Measurements from ENCODE around the gene VPS9D1.

Gene VPS9D1

DNA sequence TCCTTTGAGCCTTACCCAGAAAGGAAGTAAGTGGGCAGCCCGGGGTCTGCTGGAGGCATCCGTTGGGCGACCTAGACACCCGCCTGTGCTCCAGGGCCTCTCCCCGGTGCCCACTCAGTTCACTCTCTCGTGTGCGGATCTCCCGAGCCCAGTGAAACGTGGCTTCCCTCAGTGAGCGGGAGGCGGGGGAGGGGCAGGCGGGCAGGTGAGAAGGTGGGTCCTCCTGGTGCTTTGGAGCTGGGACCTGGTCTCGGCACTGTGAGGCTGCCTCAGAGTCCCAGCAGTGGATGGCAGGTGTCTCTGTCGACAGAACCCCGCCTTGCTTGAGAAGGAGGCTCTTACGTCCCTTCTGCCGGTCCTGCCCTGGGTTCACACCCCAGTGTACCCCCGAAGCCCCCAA is 8.6 kb upstream of the VPS9D1 start:
- Histone ChIP-seq H3K4me3 (ENCODE audit: low read length) (no peak overlapping the region), H3K36me3 (ENCODE audit: insufficient read depth, low read length) (peaks cover 59% of the 10 kb centered on the region), H3K9me3 (ENCODE audit: low read length) (no peaks in the 10 kb centered on the region), H3K27me3 (ENCODE audit: insufficient read depth, low read length) (no peaks in the 10 kb centered on the region), H2AFZ (ENCODE audit: low read depth, low read length) (no peak overlapping the region), H3K4me1 (ENCODE audit: insufficient read depth, low read length) (peaks cover 28% of the 10 kb centered on the region)

DNA sequence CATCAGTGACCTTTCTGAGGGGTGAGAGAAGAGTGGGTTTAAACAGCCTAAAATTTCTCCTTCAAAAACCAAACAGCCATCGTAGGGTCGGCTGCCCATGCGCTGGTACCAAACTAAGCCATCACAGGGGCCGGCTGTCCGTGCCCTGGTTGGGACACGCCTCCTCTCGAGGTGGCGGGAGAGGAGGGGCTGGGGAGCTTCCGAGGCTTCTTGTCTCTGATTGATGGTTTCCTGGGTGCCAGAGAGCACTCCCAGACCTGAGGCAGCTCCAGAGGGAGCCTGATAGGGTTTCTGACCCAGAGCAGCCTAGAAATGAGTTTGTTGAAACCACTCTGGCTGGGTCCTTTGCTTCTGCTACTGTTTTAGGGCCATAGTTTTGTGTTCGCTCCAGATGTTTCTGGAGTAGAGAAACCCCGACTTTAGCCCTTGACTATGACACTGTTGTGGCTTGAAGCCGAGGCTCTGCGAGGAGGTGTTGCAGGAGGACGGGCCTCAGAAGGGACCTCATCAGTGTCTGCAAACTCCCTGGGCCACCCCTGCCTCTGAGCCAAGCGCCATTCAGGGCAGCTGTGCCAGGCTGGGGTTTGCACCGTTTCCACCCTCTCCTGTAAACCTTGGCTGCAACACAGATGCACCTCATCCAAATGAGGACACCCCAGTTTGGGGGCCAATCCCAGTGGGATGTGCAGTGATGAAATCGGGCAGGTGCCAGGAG is 6.9 kb upstream of the VPS9D1 start:
- Histone ChIP-seq H2AFZ (ENCODE audit: low read depth, low read length) (no peak overlapping the region), H3K4me1 (ENCODE audit: insufficient read depth, low read length) (peaks cover 34% of the 10 kb centered on the region), H3K4me3 (ENCODE audit: low read length) (no peak overlapping the region), H3K9me3 (ENCODE audit: low read length) (no peaks in the 10 kb centered on the region), H3K27me3 (ENCODE audit: insufficient read depth, low read length) (no peaks in the 10 kb centered on the region), H3K36me3 (ENCODE audit: insufficient read depth, low read length) (peaks cover 53% of the 10 kb centered on the region)

DNA sequence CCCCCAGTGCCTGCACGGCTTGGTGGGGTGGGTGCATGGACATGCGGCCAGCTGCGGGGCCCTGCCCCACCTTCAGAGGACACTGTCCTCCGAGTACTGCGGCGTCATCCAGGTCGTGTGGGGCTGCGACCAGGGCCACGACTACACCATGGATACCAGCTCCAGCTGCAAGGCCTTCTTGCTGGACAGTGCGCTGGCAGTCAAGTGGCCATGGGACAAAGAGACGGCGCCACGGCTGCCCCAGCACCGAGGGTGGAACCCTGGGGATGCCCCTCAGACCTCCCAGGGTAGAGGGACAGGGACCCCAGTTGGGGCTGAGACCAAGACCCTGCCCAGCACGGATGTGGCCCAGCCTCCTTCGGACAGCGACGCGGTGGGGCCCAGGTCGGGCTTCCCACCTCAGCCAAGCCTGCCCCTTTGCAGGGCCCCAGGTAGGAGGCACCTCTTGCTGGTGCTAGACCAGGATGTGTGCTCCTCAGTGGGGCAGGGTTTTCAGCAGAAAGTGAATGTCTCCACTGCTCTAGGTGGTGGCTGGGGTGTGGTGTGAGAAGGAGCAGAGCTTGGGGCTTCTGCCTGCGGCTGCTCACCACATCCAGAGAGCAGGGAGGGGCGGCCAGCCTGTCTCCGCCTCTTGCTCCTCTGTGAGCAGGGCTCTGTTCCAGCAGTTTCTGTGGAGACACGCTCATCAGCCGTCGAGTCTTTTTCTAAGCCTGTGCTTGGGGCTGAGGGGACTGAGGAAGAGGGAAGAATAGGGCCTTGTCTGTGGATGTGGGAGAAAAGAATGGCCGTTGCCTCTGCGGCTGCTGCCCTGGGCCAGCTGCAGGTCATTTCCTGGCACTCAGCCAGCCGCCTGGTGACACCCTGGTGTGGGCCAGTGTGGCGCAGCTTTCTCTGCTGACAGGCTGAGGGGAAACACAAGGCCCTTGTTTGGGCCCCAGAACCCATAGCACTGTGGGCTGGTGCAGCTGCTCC is 2.9 kb upstream of the VPS9D1 start:
- H3K4me3 ChIP-seq (ENCODE audit: low read length), result no peak overlapping the region
- peaks cover 26% of the 10 kb centered on the region for H3K36me3 ChIP-seq (ENCODE audit: insufficient read depth, low read length)

DNA sequence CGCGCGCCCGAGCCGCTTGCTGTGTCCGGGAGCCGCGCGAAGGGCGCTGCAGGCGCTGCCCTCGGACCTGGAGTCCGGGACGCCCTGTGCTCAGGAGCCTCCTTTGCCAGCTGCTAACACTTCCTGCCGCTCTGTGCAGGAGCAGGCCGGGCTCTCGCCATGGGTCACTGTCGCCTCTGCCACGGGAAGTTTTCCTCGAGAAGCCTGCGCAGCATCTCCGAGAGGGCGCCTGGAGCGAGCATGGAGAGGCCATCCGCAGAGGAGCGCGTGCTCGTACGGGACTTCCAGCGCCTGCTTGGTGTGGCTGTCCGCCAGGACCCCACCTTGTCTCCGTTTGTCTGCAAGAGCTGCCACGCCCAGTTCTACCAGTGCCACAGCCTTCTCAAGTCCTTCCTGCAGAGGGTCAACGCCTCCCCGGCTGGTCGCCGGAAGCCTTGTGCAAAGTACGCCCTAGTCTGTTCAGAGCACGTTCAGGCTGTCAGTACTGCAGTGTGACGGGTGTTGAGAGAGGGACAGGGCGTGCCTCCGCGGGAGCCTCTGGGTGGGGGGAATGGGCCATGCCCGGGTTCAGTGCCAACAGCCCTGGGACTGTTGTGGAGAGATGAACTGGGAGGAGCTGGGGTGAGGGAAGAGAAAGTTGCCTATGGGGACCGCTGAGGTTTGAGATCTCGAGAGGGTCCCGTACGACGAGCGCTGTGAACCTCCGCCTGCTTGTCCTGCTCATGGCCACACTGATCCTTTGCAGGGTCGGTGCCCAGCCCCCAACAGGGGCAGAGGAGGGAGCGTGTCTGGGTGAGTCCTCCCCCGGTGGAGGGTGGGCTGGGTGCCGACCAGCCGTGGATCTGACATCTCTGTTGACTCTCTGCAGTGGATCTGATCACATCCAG is 1.9 kb upstream of the VPS9D1 start:
- H3K4me3 ChIP-seq (ENCODE audit: low read length), result peak overlapping the region; percentile 75
- H3K4me1 ChIP-seq (ENCODE audit: insufficient read depth, low read length), result peaks cover 27% of the 10 kb centered on the region

More for the DNA sequence above, 2.9 kb upstream of the VPS9D1 start:
- H3K4me1 ChIP-seq (ENCODE audit: insufficient read depth, low read length), result peaks cover 30% of the 10 kb centered on the region
- no peak overlapping the region for H2AFZ ChIP-seq (ENCODE audit: low read depth, low read length)
- no peaks in the 10 kb centered on the region for H3K9me3 ChIP-seq (ENCODE audit: low read length)
- H3K27me3 ChIP-seq (ENCODE audit: insufficient read depth, low read length), result no peaks in the 10 kb centered on the region

DNA sequence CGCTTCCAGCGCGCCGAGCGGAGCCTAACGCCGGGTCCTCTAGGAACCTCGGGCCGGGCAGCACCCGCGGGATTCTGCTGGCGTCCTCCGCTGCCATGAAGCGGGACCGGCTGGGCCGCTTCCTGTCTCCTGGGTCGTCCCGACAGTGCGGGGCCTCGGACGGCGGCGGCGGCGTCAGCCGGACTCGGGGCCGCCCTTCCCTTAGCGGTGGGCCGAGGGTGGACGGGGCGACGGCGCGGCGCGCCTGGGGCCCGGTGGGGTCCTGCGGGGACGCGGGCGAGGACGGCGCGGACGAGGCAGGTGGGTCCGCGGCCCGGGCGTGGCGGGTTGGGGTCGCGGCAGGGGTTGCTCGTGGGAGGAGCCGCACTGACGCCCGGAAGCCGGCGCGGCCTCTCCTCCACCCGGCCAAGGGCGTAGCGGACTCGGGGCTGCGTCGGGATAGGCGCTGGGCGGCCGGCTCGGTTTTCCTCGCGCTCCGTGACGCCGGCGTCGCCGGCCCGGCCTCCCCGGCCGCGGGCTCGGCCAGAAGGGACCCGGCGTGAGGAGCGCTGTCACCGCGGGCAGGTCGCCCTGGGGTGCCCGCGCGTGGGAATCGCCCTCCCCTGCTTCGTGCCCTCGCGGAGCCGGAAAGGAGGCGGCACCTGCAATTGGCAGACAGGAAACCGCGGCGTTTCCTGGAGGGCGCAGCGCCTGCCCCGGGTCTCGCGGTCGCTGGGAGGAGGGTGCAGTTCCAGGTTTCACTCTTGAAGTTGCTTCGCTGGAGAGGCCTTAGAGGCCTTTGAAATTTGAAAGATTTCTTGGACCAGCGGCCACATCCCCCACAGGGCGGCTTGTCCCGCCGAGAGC is 1.1 kb upstream of the VPS9D1 start:
- H3K9me3 ChIP-seq (ENCODE audit: low read length), result no peaks in the 10 kb centered on the region
- H2AFZ ChIP-seq (ENCODE audit: low read depth, low read length), result peak overlapping the region; percentile 73
- peaks cover 19% of the 10 kb centered on the region for H3K4me1 ChIP-seq (ENCODE audit: insufficient read depth, low read length)
- H3K4me3 ChIP-seq (ENCODE audit: low read length), result peak overlapping the region; percentile 75
- H3K27me3 ChIP-seq (ENCODE audit: insufficient read depth, low read length), result no peaks in the 10 kb centered on the region
- peaks cover 19% of the 10 kb centered on the region for H3K36me3 ChIP-seq (ENCODE audit: insufficient read depth, low read length)

More for the DNA sequence above, 1.9 kb upstream of the VPS9D1 start:
- no peak overlapping the region for H2AFZ ChIP-seq (ENCODE audit: low read depth, low read length)
- no peaks in the 10 kb centered on the region for H3K27me3 ChIP-seq (ENCODE audit: insufficient read depth, low read length)
- H3K36me3 ChIP-seq (ENCODE audit: insufficient read depth, low read length), result peaks cover 22% of the 10 kb centered on the region
- H3K9me3 ChIP-seq (ENCODE audit: low read length), result no peaks in the 10 kb centered on the region

DNA sequence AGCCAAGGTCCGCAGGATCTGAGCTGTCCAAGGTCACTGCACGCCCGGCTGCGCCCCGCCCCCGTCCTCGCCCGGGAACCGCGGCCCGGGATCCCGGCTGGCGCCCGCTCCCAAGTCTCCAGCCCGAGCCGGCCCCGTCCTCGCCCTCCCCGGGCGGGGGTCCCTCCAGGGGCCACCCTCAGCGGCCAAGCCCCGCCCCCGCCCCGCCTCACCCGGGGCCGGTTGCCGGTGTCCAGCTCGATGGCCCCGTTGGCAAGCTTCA is 216 bp downstream of the VPS9D1 start:
- Histone ChIP-seq H3K4me1 (ENCODE audit: insufficient read depth, low read length) (peaks cover 19% of the 10 kb centered on the region), H3K4me3 (ENCODE audit: low read length) (peak overlapping the region; percentile 75), H3K9me3 (ENCODE audit: low read length) (no peaks in the 10 kb centered on the region), H3K36me3 (ENCODE audit: insufficient read depth, low read length) (peaks cover 22% of the 10 kb centered on the region), H2AFZ (ENCODE audit: low read depth, low read length) (peak overlapping the region; percentile 75), H3K27me3 (ENCODE audit: insufficient read depth, low read length) (no peaks in the 10 kb centered on the region)

DNA sequence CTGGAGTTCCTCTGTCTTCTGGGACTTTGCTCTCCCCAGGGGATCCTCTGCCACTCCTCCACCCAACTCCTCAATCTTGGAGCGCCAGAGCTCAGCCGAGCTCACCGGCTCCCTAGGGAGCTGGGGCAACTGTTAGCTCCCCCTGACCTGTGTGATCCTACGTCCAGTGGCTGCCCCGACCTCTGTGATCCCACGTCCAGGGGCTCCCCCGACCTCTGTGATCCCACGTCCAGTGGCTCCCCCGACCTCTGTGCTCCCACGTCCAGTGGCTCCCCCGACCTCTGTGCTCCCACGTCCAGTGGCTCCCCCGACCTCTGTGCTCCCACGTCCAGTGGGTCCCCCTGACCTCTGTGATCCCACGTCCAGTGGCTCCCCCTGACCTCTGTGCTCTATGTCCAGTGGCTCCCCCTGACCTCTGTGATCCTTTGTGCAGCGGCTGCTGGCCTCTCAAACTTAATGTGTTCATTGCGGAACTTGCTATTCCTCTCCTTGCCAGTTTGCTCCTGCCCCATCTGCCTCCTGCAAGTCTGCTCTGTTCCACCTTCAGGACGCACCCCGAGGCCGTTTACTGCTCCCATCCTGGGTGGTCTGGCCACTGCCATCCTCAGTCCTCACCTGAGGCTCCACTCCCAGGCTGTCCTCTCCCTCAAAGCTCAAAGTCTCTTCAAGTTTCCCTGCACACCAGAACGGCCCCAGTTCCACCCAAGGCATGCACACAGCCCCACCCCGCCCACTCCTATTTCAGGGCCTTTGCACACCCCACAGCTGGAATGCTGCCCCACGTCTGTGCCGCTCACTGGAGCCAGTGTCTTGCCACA is 2.8 kb downstream of the VPS9D1 start:
- no peaks in the 10 kb centered on the region for H3K27me3 ChIP-seq (ENCODE audit: insufficient read depth, low read length)
- H2AFZ ChIP-seq (ENCODE audit: low read depth, low read length), result no peak overlapping the region
- H3K36me3 ChIP-seq (ENCODE audit: insufficient read depth, low read length), result peaks cover 9% of the 10 kb centered on the region
- H3K9me3 ChIP-seq (ENCODE audit: low read length), result no peaks in the 10 kb centered on the region
- peaks cover 16% of the 10 kb centered on the region for H3K4me1 ChIP-seq (ENCODE audit: insufficient read depth, low read length)
- H3K4me3 ChIP-seq (ENCODE audit: low read length), result no peak overlapping the region

DNA sequence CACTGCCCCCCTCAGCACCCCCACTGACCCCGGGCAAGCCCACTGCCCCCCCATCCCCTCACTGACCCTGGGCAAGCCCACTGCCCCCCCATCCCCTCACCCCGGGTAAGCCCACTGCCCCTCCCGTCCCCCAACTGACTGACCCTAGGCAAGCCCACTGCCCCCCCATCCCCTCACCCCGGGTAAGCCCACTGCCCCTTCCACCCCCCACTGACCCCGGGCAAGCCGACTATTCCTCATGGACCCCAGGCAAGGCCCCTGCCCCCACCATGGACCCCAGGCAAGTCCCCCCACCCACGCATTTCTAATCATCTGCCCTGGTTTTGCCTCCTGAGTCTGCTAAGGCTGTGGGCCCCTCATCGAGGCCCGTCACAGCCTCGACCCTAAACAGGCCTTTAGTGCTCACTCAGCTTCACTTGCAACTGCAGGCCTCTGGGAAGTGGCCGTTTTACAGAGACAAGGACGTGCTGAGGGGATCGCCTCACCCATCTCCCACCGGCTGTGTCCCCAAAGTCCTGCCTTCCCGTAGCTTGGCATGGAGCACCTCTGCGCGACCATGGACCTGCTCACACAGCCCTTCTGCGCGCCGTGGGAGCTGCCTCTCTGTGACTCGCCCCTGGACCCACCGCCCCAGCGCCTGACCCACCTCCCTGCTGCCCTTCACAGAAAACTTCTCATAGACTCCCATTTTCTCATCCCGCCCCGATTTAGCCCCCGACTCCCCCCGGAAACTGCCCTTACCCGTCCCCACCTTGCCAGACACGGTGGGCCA is 3.6 kb downstream of the VPS9D1 start:
- Histone ChIP-seq H3K9me3 (ENCODE audit: low read length) (no peaks in the 10 kb centered on the region), H3K36me3 (ENCODE audit: insufficient read depth, low read length) (peaks cover 4% of the 10 kb centered on the region), H2AFZ (ENCODE audit: low read depth, low read length) (no peak overlapping the region), H3K27me3 (ENCODE audit: insufficient read depth, low read length) (no peaks in the 10 kb centered on the region), H3K4me1 (ENCODE audit: insufficient read depth, low read length) (peaks cover 9% of the 10 kb centered on the region), H3K4me3 (ENCODE audit: low read length) (no peak overlapping the region)

DNA sequence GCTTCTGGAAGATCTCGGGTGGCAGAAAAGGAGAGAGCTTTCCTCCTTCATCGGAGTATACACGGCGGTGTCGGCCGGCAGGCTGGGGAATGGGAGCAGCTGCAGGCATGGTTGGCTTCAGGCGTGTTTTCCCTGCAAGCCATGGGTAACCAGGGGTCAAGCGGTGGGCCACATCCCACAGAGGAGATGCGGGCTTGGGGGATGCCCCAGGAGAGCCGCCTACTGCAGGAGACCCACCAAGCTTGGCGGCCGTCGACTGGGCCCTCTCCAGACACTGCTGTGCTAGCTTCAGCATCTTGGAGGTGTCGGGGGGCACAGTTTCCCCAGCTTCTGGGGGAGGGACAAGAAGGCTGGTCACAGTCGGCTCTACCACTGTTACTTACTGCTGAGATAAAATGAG is 4.2 kb downstream of the VPS9D1 start:
- Histone ChIP-seq H2AFZ (ENCODE audit: low read depth, low read length) (no peak overlapping the region), H3K4me3 (ENCODE audit: low read length) (no peak overlapping the region), H3K36me3 (ENCODE audit: insufficient read depth, low read length) (peaks cover 4% of the 10 kb centered on the region), H3K4me1 (ENCODE audit: insufficient read depth, low read length) (peaks cover 9% of the 10 kb centered on the region), H3K27me3 (ENCODE audit: insufficient read depth, low read length) (no peaks in the 10 kb centered on the region), H3K9me3 (ENCODE audit: low read length) (no peaks in the 10 kb centered on the region)

DNA sequence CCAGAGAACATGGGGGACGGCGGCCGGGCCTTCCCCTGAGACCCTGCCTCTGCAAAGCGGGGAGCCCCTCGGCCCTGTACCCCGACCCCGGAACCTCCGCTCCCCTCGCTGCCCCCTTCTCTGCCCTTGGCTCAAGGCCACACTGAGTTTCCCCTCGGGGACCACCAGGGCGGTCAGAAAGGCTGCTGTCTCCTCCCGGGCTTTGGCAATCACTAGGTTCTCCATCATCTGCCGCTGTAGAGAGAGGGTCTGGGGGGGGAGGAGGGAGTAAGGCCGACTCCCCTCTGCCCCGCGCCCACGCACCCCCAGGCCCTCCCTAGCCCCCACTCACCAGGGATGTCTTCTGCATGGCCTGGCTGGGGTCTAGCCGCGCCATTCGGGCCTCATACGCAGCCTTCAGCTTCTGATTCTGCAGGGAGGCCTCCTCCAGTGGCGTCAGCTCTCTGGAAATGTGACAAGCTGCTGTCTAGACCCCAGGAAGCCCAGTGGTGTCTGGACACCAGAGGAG is 8.4 kb downstream of the VPS9D1 start:
- Histone ChIP-seq H3K27me3 (ENCODE audit: insufficient read depth, low read length) (no peaks in the 10 kb centered on the region), H3K9me3 (ENCODE audit: low read length) (no peaks in the 10 kb centered on the region), H3K4me1 (ENCODE audit: insufficient read depth, low read length) (peaks cover 2% of the 10 kb centered on the region), H2AFZ (ENCODE audit: low read depth, low read length) (no peak overlapping the region), H3K4me3 (ENCODE audit: low read length) (no peak overlapping the region), H3K36me3 (ENCODE audit: insufficient read depth, low read length) (peaks cover 17% of the 10 kb centered on the region)

DNA sequence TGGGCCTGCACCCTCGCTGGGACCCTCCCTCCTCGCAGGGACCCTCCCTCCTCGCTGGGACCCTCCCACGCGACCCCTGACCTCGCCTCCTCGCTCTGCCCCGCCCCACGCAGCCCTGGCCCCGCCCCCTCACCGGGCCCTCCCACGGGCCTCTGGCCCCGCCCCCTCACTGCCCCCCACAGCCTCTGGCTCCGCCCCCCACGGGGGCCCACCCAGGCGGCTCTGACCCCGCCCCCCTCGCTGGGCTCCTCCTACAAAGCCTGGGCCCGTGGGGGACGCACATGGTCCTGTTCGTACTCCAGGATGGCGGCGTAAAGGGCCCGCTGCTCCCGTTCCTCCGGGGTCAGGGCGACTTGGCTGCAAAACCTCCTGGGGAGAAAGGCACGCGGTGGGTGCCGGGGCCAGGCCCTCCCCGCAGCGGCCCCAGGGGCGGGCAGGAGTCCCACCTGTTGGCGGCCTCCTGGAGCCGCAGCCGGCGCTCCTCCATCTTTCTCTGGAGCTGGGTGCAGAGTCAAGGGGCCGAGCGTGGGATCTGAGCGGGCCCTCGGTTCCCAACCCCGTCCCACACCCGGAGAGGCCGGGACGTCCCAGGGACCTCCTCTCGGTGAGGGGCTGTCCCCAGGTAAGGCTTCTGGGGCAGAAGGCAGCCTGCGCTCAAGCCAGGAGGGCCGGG is 9.0 kb downstream of the VPS9D1 start:
- peaks cover 2% of the 10 kb centered on the region for H3K4me1 ChIP-seq (ENCODE audit: insufficient read depth, low read length)
- H2AFZ ChIP-seq (ENCODE audit: low read depth, low read length), result no peak overlapping the region
- H3K9me3 ChIP-seq (ENCODE audit: low read length), result no peaks in the 10 kb centered on the region
- no peaks in the 10 kb centered on the region for H3K27me3 ChIP-seq (ENCODE audit: insufficient read depth, low read length)
- peaks cover 19% of the 10 kb centered on the region for H3K36me3 ChIP-seq (ENCODE audit: insufficient read depth, low read length)
- no peak overlapping the region for H3K4me3 ChIP-seq (ENCODE audit: low read length)

Data from neuron (in vitro differentiated cells).